ENCODE data around the gene SLC6A12.

DNA sequence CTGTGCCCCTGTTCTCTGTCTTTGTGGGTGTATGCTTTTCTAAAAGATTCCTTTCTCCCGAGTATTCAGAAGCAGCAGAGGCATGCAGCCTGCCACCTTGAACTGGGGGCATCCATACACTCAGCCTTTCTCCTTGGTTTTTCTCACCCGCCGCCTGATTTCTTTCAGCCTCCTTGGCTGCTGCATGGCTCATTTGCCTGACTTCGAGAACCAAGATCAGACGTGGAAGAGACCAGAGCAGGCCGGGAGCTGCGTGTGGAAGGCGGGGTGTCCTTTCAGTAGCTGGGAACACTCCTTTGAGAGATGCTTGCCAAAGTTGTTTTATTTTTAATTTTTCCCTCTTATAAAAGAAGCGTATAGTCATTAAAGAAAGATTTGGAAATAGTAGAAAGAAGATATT lies 53.1 kb downstream of the SLC6A12 start:
- TF ChIP-seq, protein P1, sequence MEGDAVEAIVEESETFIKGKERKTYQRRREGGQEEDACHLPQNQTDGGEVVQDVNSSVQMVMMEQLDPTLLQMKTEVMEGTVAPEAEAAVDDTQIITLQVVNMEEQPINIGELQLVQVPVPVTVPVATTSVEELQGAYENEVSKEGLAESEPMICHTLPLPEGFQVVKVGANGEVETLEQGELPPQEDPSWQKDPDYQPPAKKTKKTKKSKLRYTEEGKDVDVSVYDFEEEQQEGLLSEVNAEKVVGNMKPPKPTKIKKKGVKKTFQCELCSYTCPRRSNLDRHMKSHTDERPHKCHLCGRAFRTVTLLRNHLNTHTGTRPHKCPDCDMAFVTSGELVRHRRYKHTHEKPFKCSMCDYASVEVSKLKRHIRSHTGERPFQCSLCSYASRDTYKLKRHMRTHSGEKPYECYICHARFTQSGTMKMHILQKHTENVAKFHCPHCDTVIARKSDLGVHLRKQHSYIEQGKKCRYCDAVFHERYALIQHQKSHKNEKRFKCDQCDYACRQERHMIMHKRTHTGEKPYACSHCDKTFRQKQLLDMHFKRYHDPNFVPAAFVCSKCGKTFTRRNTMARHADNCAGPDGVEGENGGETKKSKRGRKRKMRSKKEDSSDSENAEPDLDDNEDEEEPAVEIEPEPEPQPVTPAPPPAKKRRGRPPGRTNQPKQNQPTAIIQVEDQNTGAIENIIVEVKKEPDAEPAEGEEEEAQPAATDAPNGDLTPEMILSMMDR (IDR thresholded peaks at IDR 0.05), result no peak
- no peak for TF ChIP-seq EP300 (IDR thresholded peaks at IDR 0.05)
- no peak for TF ChIP-seq POLR2A (IDR thresholded peaks at IDR 0.05)
